Endothelial cell of umbilical vein (primary cell): ENCODE results near the gene PRR16.

Source experiments
- CTCF ChIP-seq, 2 donors: IDR thresholded peaks; 1 replicate in 1 of 2; 2 replicates in 1 of 2; pipeline ENCODE4 v1.5.1; 2011; ENCODE audit warnings: low read length in 2 of 2, mild to moderate bottlenecking in 2 of 2, moderate library complexity in 2 of 2, control low read depth in 1 of 2, inconsistent platforms in 1 of 2, low read depth in 1 of 2; ENCODE audit not compliant: insufficient read depth in 1 of 2; ENCODE audit errors: extremely low read depth in 1 of 2
- MAX ChIP-seq: IDR thresholded peaks from 2 replicates; pipeline ENCODE4 v1.6.1; 2011; ENCODE audit not compliant: insufficient read depth, insufficient read length

DNA sequence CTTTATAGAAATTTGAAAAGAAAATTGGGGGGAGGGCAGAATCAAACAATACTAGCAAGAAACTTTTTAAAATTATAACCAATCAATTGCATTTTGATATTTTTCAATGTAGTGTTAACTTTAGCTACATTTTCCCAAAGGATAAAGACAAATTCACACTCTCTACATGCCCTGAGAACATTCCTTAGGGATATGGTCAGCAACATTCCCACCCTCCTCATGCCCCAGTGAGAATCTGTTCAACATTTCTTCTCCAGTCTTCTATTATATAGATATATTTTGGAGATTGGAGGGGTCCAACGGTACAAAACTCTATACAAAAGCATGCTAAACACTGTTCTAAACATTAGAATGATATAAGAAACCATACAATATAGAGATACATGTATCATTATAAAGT, 11.6 kb upstream of the PRR16 start:
- no peak for TF ChIP-seq CTCF (IDR thresholded peaks at IDR 0.05; ENCODE audit: extremely low read depth in 1 of 2, insufficient read depth in 1 of 2, low read depth in 1 of 2, low read length in 2 of 2)
- no peak for TF ChIP-seq MAX
